ENCODE measurements around the gene C19orf18.

C19orf18 gene

DNA sequence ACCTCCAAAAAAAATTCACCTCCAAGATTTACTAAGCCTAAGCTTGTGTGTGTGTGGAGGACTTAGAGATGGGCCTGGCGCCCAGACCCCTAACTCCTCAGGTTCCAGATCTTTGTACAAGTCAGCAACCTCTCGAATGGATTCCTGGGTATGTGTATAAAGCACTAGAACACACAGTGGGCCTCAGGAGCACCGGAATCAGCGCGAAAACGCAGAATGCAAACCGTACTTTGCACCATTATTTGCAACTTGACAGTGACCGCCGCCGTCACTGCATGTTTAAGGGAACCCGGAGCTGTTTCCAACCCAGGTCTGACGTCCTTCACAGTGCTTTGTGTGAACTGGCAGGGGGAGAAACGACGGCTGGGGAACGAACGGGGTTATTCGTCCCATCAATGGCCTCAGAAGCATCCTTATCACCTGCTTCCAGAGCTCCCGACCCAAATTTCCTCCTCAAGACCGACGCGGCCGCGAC is 27.6 kb upstream of the C19orf18 start:
- TF ChIP-seq FOXK2 (IDR thresholded peaks at IDR 0.05) = no peak
- no peak for TF ChIP-seq TARDBP (IDR thresholded peaks at IDR 0.05)
- TF ChIP-seq CTBP1 (IDR thresholded peaks at IDR 0.05; ENCODE audit: borderline replicate concordance) = no peak
- TF ChIP-seq SP1 (IDR thresholded peaks at IDR 0.05) = no peak
- no peak for TF ChIP-seq ARNT (IDR thresholded peaks at IDR 0.05)
- no peak for TF ChIP-seq FOXA1 (IDR thresholded peaks at IDR 0.05)
- TF ChIP-seq ELF4 (IDR thresholded peaks at IDR 0.05) = no peak
- TF ChIP-seq SUZ12 (IDR thresholded peaks at IDR 0.05) = no peak
- TF ChIP-seq LEF1 (IDR thresholded peaks at IDR 0.05; ENCODE audit: borderline replicate concordance) = no peak
- DNase-seq (ENCODE audit: extremely low spot score) = no peak
- ChIA-PET CTCF (no interaction called here), POLR2A (interaction anchor here (0.9 to 1.3 kb wide), 5 partner anchors 8 to 369 kb away, joined by 3 to 4 read pairs (median 3); partner anchors contain the start of genes ZNF211 and ZNF274)

DNA sequence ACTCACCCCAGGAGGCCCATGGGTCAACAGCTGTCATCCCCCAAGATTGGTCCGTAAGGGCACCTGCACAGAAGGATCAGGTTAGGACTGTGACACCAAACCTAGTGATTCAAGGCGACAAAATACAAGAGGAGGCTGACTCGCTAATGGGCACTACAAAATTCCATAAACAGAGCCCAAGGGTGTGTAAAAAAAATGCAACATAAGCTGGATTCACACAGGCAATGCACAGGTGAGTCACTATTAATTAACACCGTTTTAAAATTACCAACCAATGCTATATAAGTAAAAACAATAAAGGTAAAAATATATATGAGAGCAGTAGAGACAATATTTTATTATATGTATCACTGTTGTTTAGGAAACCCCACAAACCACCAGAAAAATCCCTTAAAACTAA is 26.3 kb upstream of the C19orf18 start:
- TF ChIP-seq ZNF384 (IDR thresholded peaks at IDR 0.05) = no peak
- TF ChIP-seq LEF1 (IDR thresholded peaks at IDR 0.05; ENCODE audit: borderline replicate concordance) = no peak
- TF ChIP-seq FOXA1 (IDR thresholded peaks at IDR 0.05) = no peak
- TF ChIP-seq SP1 (IDR thresholded peaks at IDR 0.05) = no peak
- TF ChIP-seq, protein P1, sequence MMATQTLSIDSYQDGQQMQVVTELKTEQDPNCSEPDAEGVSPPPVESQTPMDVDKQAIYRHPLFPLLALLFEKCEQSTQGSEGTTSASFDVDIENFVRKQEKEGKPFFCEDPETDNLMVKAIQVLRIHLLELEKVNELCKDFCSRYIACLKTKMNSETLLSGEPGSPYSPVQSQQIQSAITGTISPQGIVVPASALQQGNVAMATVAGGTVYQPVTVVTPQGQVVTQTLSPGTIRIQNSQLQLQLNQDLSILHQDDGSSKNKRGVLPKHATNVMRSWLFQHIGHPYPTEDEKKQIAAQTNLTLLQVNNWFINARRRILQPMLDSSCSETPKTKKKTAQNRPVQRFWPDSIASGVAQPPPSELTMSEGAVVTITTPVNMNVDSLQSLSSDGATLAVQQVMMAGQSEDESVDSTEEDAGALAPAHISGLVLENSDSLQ (IDR thresholded peaks at IDR 0.05) = no peak
- TF ChIP-seq TARDBP (IDR thresholded peaks at IDR 0.05) = no peak
- ChIA-PET POLR2A (no interaction called here), CTCF (no interaction called here)
- DNase-seq (ENCODE audit: extremely low spot score) = no peak

GRCh38 chr19:57992841-57993240 is 18.5 kb upstream of the C19orf18 start:
- no peak for TF ChIP-seq SUZ12 (IDR thresholded peaks at IDR 0.05)
- TF ChIP-seq TARDBP (IDR thresholded peaks at IDR 0.05) = no peak
- TF ChIP-seq LEF1 (IDR thresholded peaks at IDR 0.05; ENCODE audit: borderline replicate concordance) = no peak
- no peak for TF ChIP-seq SP1 (IDR thresholded peaks at IDR 0.05)
- no peak for TF ChIP-seq FOXK2 (IDR thresholded peaks at IDR 0.05)
- CTCF ChIA-PET = no interaction called here
- POLR2A ChIA-PET = no interaction called here
- no peak for DNase-seq (ENCODE audit: extremely low spot score)

DNA sequence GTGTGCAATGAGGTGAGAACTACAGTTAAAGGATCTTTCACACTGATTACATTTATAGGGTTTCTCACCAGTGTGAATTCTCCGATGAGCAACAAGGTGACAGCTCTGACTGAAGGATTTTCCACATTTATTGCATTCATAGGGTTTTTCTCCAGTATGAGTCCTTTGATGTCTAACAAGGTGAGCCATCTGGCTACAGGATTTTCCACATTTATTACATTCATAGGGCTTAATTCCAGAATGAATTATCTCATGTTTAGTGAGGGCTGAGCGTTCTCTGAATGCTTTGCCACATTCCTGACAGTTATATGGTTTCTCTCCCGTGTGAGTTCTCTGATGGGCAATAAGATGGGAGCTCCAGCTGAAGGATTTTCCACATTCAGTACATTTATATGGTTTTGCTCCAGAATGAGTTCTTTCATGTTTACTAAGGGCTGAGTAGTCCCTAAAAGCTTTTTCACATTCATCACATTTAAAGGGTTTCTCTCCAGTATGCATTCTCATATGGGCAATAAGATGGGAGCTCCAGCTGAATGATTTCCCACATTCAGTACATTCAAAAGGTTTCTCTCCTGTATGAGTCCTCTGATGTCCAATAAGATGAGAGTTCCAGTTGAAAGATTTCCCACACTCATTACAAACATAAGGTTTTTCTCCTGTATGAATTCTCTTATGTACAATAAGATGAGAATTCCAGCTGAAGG is 4.4 kb upstream of the C19orf18 start:
- DNase-seq (ENCODE audit: extremely low spot score) = no peak
- CTCF ChIA-PET = no interaction called here
- POLR2A ChIA-PET = no interaction called here
- TF ChIP-seq NFRKB (IDR thresholded peaks at IDR 0.05) (no peak), FOXK2 (IDR thresholded peaks at IDR 0.05) (no peak), HDGF (IDR thresholded peaks at IDR 0.05; ENCODE audit: borderline replicate concordance) (no peak), CTBP1 (IDR thresholded peaks at IDR 0.05; ENCODE audit: borderline replicate concordance) (no peak), L3MBTL2 (conservative IDR thresholded peaks at IDR 0.05) (no peak), FOXM1 (IDR thresholded peaks at IDR 0.05; ENCODE audit: borderline replicate concordance) (no peak), LEF1 (IDR thresholded peaks at IDR 0.05; ENCODE audit: borderline replicate concordance) (no peak), SP1 (IDR thresholded peaks at IDR 0.05) (no peak), BHLHE40 (IDR thresholded peaks at IDR 0.05; ENCODE audit: borderline replicate concordance) (no peak), TARDBP (IDR thresholded peaks at IDR 0.05) (no peak), ZNF384 (IDR thresholded peaks at IDR 0.05) (no peak), ARNT (IDR thresholded peaks at IDR 0.05) (no peak)
- TF ChIP-seq, protein P1 (IDR thresholded peaks at IDR 0.05) = no peak

DNA sequence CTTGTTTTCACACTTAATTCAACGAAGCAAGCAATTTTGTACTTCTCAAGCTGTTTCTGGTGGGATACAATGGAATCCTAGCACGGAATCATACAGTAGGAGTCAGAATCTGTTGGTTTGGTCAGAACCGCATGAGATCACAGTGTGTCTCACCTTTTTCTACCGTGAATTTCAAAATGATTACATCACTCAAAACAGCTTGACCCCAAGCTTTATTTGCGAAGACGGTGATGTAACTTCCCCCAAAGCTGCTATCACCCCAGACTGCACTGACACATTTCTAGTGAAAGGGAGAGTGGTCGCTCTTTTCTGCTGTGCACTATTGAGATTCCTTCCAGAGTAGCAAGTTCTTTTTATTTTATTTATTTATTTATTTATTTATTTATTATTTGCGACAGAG is 9.6 kb downstream of the C19orf18 start:
- no peak for TF ChIP-seq ARNT (IDR thresholded peaks at IDR 0.05)
- TF ChIP-seq, protein P1 (IDR thresholded peaks at IDR 0.05) = no peak
- DNase-seq (ENCODE audit: extremely low spot score) = no peak
- ChIA-PET CTCF (no interaction called here), POLR2A (no interaction called here)

DNA sequence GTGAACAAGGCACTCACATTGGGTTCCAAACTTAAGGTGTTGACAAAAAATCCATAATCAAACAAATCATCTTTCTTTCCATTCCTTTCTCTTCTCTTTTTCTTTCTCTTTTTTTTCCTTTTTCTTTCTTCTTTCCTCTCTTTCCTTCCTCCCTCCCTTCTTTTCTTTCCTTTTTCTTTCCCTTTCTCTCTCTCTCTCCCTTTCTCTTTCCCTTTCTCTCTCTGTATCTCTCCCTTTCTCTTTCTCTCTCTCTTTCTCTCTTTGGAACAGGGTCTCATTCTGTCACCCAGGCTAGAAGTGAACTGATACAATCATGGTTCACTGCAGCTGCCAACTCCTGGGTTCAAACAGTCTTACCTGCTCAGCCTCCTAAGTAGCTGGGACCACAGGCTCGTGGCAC is 12.5 kb downstream of the C19orf18 start:
- POLR2A ChIA-PET = no interaction called here
- TF ChIP-seq SUZ12 (IDR thresholded peaks at IDR 0.05) (no peak), LEF1 (IDR thresholded peaks at IDR 0.05; ENCODE audit: borderline replicate concordance) (no peak), BHLHE40 (IDR thresholded peaks at IDR 0.05; ENCODE audit: borderline replicate concordance) (no peak), CTBP1 (IDR thresholded peaks at IDR 0.05; ENCODE audit: borderline replicate concordance) (no peak), L3MBTL2 (conservative IDR thresholded peaks at IDR 0.05) (no peak), TARDBP (IDR thresholded peaks at IDR 0.05) (no peak), NFRKB (IDR thresholded peaks at IDR 0.05) (no peak), FOXA1 (IDR thresholded peaks at IDR 0.05) (no peak), ELF4 (IDR thresholded peaks at IDR 0.05) (no peak), ZNF384 (IDR thresholded peaks at IDR 0.05) (no peak), FOXK2 (IDR thresholded peaks at IDR 0.05) (no peak)
- TF ChIP-seq, protein P1 (IDR thresholded peaks at IDR 0.05) = no peak
- CTCF ChIA-PET = no interaction called here
- DNase-seq (ENCODE audit: extremely low spot score) = no peak
